Heart right ventricle (tissue), 16 donors: ENCODE measurements around the gene KPNB1. TPM values are rescaled to one million over a fixed set of nuclear protein-coding genes. Genes with fewer than 3 reads are reported as not detected.

Experiments
- ATAC-seq, 8 donors: fragments of 200-7000 bp; cut with Tn5 transposase; one replicate each; pipeline ENCODE4 v1.9.1; 2020; ENCODE audit warnings: mild to moderate bottlenecking in 8 of 8, moderate library complexity in 8 of 8, moderate number of reproducible peaks in 1 of 8
- DNase-seq, 2 donors: peaks; one replicate each; pipeline ENCODE4 v3.0.0-alpha.2; 2020
- H3K27ac ChIP-seq, 10 donors: fragments of 200-600 bp; sonication (generic) in 2 of 10; one replicate each; pipeline versions ENCODE4 v1.5.0 to v1.8.0; 2020 to 2022; ENCODE audit warnings: mild to moderate bottlenecking in 3 of 10
- H3K27me3 ChIP-seq, 7 donors: fragments of 200-600 bp; one replicate each; pipeline ENCODE4 v1.8.0; 2021 to 2022; ENCODE audit warnings: mild to moderate bottlenecking in 2 of 7
- H3K36me3 ChIP-seq, 9 donors: fragments of 200-600 bp; sonication (generic) in 1 of 9; one replicate each; pipeline versions ENCODE4 v1.5.0 to v1.8.0; 2020 to 2022; ENCODE audit warnings: mild to moderate bottlenecking in 2 of 9
- H3K4me1 ChIP-seq, 9 donors: fragments of 200-600 bp; sonication (generic) in 1 of 9; one replicate each; pipeline versions ENCODE4 v1.5.0 to v1.8.0; 2020 to 2022; ENCODE audit warnings: mild to moderate bottlenecking in 4 of 9
- H3K4me3 ChIP-seq, 10 donors: fragments of 200-600 bp; sonication (generic) in 2 of 10; one replicate each; pipeline versions ENCODE4 v1.5.0 to v1.8.0; 2020 to 2022; ENCODE audit warnings: mild to moderate bottlenecking in 7 of 10, moderate library complexity in 2 of 10
- H3K9me3 ChIP-seq, 11 donors: fragments of 200-600 bp in 10 of 11; sonication (generic) in 2 of 11; one replicate each; pipeline versions ENCODE4 v1.5.0 to v1.8.0; 2013 to 2022; ENCODE audit warnings: mild to moderate bottlenecking in 2 of 11, control low read depth in 1 of 11, moderate library complexity in 1 of 11
- CTCF ChIP-seq, 9 donors: fragments of 200-600 bp; sonication (generic) in 2 of 9; IDR thresholded peaks; one replicate each; pipeline versions ENCODE4 v1.5.0 to v1.8.0; 2021 to 2022; ENCODE audit warnings: antibody characterized with exemption in 9 of 9, mild to moderate bottlenecking in 5 of 9, moderate library complexity in 1 of 9
- WGBS, 2 donors: extraction: QIAGEN DNeasy Blood & Tissue Kit; methylation state at CpG; one replicate each; pipeline ENCODE4 v1.1.7; 2013; ENCODE audit warnings: inconsistent platforms in 1 of 2; 5-methylcytosine and 5-hydroxymethylcytosine counted together
- intact Hi-C, 10 donors: fragments of 100-400 bp; cut with DNase I; formaldehyde crosslinking; loops; one replicate each; pipeline versions ENCODE4 v1.11.1 to v1.14.2; 2022
- polyA plus RNA-seq, 2 donors: library from polyadenylated mRNA; stranded (reverse); fragments of 200-250 nt; gene quantifications; one replicate each; pipeline ENCODE4 v1.2.3, GENCODE V29; 2013
- total RNA-seq, 10 donors: library from RNA; stranded (reverse); fragmentation: NEBNext Ultra II Directional in 3 of 10; extraction: Animal tissue kit (Norgen Biotek cat#: 25700) in 3 of 10; gene quantifications; one replicate each; pipeline versions ENCODE4 v1.2.1 to v1.2.4, GENCODE V29; 2021 to 2023
- donor health status: Arrhythmogenic right ventricular cardiomyopathy.
- donor health status: ischemic (EF 13 %, LVEDD 7.1; RV severe dilation, severe dysfunction).
- donor health status: healthy with polysubstance abuse.
- donor health status: DM: no; HTN: yes; CAD: no.
- donor health status: DM: no; HTN: no; CAD: no.
- donor health status: ischemic (EF 25% LVEDD 6.9; RV normal size, moderate dysfunction).
- donor health status: ischemic (EF 25% LVEDD 5.7; RV mildly dilated, moderate dysfunction).
- donor health status: healthy.
- donor health status: DM: yes; HTN: yes; CAD: no.
- donor health status: Ischemic cardiomyopathy.
- donor health status: ischemic (EF 35%, LVEDD 5.7; RV mildly dilated, moderate dysfunction).
- donor health status: nonischemic (EF 11% LVEDD 7.7; RV severe dilation, severe dysfunction).
- donor health status: DM: yes; HTN: yes; CAD: no.
- donor health status: PGD.
- donor health status: ischemic (EF 29% LVEDD 5.4; RV normal size, mild dysfunction).
- donor health status: nonischemic (EF 23%, LVEDD 6.1; RV moderate dilation, normal function).

The KPNB1 gene
- total and polyA plus RNA-seq, 12 donors: 30.6 to 236 (median 182) TPM

DNA sequence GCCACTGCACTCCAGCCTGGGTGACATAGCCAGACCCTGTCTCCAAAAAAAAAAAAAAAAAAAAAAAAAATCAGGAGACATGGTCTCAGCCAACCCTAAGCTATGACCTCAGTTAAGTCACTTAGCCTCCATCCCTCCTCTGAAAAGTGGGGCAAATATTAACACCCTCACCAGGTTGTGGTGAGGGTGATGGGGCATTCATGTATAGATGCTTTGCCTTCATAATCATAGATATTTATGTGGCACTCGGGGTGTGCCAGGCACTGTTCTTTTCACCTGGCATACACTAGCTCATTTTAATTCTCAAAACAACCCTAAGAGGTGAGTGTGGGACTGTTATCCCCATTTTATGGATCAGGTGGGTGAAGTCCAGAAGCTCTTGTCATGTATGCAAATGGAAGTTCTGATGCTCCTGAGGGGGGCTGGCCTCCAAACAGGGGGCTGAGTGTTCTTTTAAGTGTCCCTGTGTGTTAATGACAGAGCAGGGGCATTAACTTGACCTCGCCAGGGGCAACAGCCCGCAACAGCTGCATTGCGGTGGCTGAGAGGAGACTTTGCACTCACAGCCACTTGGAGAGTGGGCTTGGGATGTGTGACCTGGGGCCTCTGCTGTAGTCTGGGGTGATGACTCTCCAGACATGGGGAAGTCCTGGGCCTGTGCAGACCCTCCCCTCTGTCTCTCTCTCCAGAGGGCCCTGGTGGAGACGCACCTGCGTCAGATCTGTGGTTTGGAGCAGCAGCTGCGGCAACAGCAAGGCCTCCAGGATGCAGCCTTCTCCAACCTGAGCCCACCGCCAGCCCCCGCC is 48.4 kb downstream of the KPNB1 start:
- ATAC-seq: no peak
- intact Hi-C loops: loop anchor here in 4 of 10 donors (5.0 to 10.0 kb wide), 3 partner anchors 87 to 107 kb away; no protein-coding TSS in a partner anchor
- Histone ChIP-seq H3K9me3 (no peaks in the 10 kb centered on the region), H3K36me3 (peaks cover 0 to 62% (median 9%) of the 10 kb centered on the region in 9 donors), H3K4me3 (no peak overlapping the region), H3K27ac (no peak overlapping the region), H3K27me3 (no peaks in the 10 kb centered on the region), H3K4me1 (peaks cover 0 to 38% (median 26%) of the 10 kb centered on the region in 9 donors)
- 75 to 76% methylated on average over 9 of the region's 9 CpGs for WGBS, 2 donors
- TF ChIP-seq CTCF (IDR thresholded peaks at IDR 0.05): no peak
- DNase-seq: no peak

DNA sequence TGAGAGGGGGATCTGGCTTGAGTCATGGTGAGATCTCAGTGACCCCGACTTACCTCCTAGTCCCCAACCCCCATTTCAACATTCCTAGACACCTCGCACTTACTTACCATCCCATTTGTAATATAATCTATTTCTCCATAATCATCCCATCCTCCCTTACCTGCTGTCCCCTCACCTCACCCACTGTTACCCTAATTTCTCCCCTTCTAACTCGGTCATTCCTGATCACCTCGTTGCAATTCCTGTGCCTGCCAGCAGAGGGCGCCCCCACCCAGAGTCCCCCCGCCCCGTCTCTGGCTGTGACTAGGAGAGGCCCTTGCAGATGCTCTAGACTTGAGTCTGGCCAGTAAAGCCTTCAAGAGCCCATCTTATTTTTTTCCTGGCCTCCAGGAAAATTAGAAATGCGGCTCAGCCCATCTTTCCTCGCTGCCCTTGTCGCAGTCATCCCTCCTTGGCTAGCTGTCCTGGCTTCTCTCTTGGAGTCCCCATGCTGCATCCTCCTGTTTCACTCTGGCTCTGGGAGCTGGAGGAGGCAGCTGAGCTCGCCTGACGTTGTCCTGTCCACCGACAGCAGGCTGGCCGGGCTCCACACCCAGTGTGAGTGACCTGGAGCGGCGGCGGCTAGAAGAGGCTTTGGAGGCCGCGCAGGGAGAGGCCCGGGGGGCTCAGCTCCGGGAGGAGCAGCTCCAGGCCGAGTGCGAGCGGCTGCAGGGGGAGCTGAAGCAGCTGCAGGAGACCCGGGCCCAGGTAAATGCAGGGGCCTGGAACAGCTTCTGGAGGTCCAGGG is 49.2 kb downstream of the KPNB1 start:
- H3K4me1 ChIP-seq: peaks cover 0 to 39% (median 22%) of the 10 kb centered on the region in 9 donors
- DNase-seq (peak; percentile 61 to 71), ATAC-seq (no peak)
- no peak overlapping the region for H3K4me3 ChIP-seq
- peak in 8 of 9 donors; percentile 92 to 98 (median 94) for TF ChIP-seq CTCF (IDR thresholded peaks at IDR 0.05)
- H3K36me3 ChIP-seq: peaks cover 0 to 68% (median 9%) of the 10 kb centered on the region in 9 donors
- no peaks in the 10 kb centered on the region for H3K9me3 ChIP-seq
- H3K27me3 ChIP-seq: no peaks in the 10 kb centered on the region
- H3K27ac ChIP-seq: peak overlapping the region in 1 of 10 donors; percentile 10
- intact Hi-C loops: loop anchor here in 4 of 10 donors (5.0 to 10.0 kb wide), 3 partner anchors 86 to 106 kb away; no protein-coding TSS in a partner anchor
- WGBS, 2 donors: 65% methylated on average over 25 of the region's 25 CpGs

DNA sequence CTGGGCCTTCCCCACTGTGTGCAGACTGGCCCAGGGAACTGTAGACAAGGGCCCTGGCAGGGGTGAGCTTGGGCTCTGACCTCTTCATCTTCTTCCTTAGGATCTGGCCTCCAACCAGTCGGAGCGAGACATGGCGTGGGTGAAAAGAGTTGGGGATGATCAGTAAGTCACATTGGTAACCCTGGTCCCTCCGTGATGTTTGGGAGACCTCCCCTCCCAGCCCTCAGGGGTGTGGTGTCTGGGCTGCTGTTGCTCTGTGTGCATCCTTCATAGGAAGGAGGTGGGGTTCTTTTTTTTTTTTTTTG is 49.8 kb downstream of the KPNB1 start:
- H3K27ac ChIP-seq: peak overlapping the region in 1 of 10 donors; percentile 10
- peaks cover 0 to 44% (median 27%) of the 10 kb centered on the region in 9 donors for H3K4me1 ChIP-seq
- ATAC-seq: no peak
- no peaks in the 10 kb centered on the region for H3K27me3 ChIP-seq
- WGBS, 2 donors: 93 to 95% methylated on average over 4 of the region's 4 CpGs
- TF ChIP-seq CTCF (IDR thresholded peaks at IDR 0.05): no peak
- H3K9me3 ChIP-seq: no peaks in the 10 kb centered on the region
- no peak for DNase-seq
- H3K4me3 ChIP-seq: no peak overlapping the region
- H3K36me3 ChIP-seq: peaks cover 0 to 72% (median 9%) of the 10 kb centered on the region in 9 donors
- intact Hi-C loops: loop anchor here in 4 of 10 donors (5.0 to 10.0 kb wide), 3 partner anchors 85 to 105 kb away; no protein-coding TSS in a partner anchor
